NCI-H2107 treated with DMSO at 0.1 percent for 48 hours (cell line): ENCODE data around the gene KRTAP10-1.
"Not testable (repeated sequence)": the region's sequence is repeated elsewhere in the genome, so short reads cannot be mapped to it uniquely, and the experiment has no call there.

Experiments
- DNase-seq: peaks from one replicate; lab custom pipeline; 2025; ENCODE audit not compliant: unreplicated experiment; lab: John Stamatoyannopoulos, UW

The KRTAP10-1 gene, protein sequence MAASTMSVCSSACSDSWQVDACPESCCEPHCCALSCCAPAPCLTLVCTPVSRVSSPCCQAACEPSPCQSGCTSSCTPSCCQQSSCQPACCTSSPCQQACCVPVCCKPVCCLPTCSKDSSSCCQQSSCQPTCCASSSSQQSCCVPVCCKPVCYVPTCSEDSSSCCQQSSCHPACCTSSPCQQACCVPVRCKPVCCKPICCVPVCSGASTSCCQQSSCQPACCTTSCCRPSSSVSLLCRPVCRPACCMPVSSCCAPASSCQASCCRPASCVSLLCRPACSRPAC

GRCh38 chr21:44539991-44540666 lies at the start of gene KRTAP10-1:
Gene KRTAP10-1, minus strand, starts transcription at chr21:44540195. Its CDS starts 45 bp downstream, at chr21:44540150.
- DNase-seq, result no peak

DNA sequence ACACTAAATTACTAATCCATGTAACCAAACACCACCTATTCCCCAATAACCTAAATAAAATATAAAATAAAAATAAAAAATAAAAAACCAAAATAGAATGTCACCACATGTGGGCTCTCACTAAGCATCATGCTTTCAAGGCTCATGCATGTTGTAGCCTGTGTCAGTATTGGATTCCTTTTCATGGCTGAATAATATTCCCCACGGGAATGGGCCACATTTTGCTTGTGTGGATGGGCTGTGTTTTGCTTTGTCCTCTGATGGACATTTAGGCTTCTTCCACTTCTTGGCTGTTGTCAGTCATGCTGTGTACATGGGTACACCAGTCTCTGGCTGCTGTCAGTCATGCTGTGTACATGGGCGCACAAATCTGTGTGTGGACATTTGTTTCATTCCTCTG lies 49.1 kb upstream of the KRTAP10-1 start:
- no peak for DNase-seq

DNA sequence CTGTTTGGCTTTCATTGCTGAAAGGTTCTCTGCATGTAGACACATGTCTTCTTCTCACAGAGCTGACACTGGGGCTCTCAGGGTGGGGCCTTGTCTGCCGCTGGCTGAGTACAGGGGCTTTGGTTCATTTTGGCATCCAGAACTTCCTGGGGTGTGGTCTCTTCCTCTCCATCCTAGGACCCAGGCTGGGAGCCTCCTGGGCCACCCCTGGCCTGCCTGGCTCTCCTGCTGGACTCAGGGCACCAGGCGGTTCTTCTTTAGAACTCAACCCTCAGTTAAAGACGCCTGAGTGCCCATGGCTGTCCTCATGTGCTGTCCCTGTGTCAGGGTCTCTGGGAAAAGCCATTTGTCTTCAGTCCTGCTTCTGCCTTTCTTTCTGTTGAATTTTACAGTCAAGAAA lies 45.9 kb upstream of the KRTAP10-1 start:
- DNase-seq, result no peak

DNA sequence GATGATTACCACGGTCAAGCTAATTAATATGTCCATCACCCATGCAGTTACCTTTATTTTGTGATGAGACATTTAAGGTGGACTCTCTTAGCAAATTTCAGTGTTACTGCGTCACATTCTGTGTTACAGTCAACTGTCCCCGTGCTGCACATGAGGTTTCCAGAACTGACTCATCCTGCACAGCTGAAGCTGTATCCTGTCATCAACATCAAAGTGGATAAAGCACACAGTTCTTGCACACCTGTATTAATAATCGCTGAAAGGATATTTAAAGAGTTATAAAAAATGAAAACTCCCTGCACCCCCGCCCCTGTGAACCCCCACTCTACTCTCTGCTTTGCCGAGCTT lies 43.8 kb upstream of the KRTAP10-1 start:
- no peak for DNase-seq

DNA sequence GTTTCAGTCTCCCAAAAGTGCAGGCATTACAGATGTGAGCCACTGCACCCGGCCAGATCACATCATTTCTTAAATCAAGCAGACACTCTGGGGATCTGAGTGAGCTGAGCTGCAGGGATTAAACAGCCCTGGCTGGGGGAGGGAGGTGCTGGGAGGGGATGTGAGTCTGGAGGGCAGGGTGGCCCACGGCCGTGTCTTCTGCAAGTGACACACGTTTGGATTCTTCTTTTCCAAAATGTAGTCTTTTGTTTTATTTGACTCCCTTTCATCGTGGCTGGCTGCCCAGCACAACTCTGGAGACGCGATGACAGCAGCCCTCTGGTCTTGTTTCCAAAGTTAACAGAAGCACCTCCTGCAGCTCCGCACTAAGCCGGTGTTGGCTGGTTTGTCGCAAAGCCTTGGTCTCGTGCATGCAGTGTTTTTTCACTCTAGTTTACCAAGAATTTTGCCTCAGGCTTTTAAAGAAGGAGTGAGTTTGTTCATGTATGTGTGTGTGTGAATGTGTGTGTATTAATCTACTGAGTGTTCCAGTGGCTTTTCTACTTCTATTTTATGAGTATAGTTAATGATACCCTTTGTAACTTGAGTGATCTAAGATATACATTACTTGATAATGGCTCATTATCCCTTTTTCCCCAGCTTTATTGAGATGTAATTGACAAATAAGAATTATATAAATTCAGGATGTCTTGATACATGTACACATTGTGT lies 43.2 kb upstream of the KRTAP10-1 start:
- DNase-seq, result no peak

- no peak for DNase-seq
Measured at GRCh38 chr21:44582055-44582454, 42.1 kb upstream of the KRTAP10-1 start.

- DNase-seq, result no peak
Measured at GRCh38 chr21:44581158-44581557, 41.2 kb upstream of the KRTAP10-1 start.

DNA sequence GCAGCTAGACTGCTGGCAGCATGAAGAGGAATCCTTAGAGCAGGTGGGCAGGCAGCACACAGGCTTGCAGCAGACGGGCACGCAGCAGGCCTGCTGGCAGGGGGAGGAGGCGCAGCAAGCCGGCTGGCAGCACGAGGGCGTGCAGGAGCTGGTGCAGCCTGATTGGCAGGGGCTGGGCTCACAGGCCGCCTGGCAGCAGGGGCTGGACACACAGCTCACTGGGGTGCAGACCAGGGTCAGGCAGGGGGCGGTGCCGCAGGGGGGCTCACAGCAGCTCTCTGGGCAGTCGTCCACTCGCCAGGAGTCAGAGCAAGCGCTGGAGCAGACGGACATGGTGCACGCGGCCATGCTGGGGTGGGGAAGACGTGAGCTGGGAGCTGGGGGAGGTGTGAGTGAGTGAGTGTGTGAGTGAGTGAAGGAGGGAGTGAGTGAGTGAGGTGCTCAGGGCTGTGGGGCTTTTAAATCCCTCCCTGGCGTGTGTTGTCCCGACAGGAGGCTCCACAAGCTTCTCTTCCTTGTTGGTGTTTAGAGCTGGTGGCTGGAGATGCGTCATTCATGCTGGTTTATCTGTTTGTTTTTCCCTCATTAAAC lies 40.3 kb upstream of the KRTAP10-1 start, which contains the start of gene KRTAP10-5:
Gene KRTAP10-5 (minus strand): TSS at position 374 of the 591 bp plus-strand sequence. CDS start 26 bp downstream, at position 348.
- DNase-seq, result not testable (repeated sequence)

- DNase-seq, result no peak
Measured at GRCh38 chr21:44579833-44580144, 39.8 kb upstream of the KRTAP10-1 start.

DNA sequence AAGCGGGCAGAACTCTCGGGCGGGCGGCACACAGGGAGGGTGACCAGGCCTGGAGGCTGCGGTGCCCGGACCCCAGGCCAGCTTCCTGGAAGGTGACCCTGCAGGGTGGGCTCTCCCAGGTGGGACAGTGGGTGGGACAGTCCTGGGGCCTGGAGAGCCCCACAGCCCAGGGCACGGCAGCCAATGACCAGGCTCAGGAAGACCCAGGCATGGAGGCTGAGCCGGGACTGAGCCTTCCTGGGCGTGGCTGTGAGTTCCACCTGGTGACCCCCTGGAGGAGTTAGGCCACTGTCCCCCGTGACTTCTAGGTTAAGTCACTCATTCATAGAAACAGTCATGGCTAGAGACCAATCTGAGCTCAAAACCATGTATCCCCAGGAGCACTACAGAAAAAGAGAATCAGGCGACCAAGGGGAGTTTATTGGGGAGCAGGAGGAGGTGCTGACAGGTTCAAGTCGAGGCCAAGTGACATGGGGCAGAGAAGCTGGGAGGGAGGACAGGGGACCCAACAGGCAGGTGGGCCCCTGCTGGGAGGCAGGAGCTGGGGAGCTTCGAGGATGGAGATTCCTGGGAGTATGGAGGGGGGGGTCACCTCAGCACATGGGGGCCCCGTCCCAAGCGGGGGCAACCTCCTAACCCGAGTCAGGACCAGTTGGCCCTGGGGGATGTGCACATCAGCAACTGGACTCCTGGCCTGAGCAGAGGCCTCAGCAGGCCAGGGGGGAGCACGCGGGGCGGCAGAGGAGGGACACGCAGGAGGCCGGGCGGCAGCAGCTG lies 39.2 kb upstream of the KRTAP10-1 start:
- DNase-seq, result no peak

- DNase-seq, result no peak
Measured at GRCh38 chr21:44578371-44579055, 38.5 kb upstream of the KRTAP10-1 start.

GRCh38 chr21:44576025-44576420 lies 36.0 kb upstream of the KRTAP10-1 start:
- DNase-seq, result no peak

DNA sequence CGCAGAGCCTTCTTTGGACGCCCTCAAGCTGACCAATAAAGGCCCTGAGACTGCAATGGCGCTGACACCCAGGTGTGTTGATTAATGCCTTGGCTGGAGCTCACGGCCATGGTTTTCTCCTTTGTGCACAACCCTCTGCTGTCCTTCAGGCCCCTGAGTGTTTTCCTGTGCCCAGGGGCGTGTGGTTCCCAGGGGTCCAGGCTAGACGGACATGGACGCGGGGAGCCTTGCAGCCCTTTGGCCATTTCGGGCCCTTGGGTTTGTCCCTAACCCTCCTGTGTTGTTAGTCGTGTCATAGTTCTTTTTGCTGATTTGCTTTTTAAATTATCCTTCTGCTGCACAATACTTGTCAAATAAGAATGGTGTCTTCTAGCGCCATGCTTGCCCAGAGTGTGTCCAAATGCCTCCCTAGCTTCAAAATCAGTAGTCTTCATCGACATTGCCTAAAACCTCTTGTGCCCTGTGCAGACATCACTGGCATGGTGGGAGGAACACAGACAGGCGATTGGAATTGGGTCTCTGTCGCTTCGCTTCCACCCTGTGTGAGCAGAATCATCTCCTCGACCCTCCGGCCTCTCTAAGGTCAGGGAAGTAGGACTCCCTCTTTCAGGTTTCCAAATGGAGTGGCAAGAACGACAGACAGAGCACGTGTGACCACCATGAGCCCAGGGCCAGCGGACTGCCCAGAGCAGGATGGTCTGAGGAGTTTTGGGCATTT lies 35.5 kb upstream of the KRTAP10-1 start:
- no peak for DNase-seq

DNA sequence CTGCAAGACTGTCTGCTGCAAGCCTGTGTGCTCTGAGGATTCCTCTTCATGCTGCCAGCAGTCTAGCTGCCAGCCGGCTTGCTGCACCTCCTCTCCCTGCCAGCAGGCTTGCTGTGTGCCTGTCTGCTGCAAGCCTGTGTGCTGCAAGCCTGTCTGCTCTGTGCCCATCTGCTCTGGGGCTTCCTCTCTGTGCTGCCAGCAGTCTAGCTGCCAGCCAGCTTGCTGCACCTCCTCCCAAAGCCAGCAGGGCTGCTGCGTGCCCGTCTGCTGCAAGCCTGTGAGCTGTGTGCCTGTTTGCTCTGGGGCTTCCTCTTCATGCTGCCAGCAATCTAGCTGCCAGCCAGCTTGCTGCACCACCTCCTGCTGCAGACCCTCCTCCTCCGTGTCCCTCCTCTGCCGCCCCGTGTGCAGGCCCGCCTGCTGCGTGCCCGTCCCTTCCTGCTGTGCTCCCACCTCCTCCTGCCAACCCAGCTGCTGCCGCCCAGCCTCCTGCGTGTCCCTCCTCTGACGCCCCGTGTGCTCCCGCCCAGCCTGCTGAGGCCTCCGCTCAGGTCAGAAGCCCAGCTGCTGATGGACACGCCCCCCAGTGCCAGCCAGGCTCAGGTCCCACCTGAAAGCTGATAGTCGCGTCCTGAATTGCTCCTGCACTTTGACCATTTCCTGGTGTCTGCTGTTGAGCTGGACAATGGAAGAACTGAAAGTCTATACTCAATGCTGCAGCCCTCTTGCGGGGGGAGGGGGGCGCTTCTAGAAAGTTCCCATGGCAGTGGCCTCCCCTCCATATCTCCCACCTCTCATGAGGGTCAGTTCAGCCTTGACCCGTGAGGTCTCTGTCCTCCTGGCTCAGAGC lies 34.7 kb upstream of the KRTAP10-1 start:
- no peak for DNase-seq

DNA sequence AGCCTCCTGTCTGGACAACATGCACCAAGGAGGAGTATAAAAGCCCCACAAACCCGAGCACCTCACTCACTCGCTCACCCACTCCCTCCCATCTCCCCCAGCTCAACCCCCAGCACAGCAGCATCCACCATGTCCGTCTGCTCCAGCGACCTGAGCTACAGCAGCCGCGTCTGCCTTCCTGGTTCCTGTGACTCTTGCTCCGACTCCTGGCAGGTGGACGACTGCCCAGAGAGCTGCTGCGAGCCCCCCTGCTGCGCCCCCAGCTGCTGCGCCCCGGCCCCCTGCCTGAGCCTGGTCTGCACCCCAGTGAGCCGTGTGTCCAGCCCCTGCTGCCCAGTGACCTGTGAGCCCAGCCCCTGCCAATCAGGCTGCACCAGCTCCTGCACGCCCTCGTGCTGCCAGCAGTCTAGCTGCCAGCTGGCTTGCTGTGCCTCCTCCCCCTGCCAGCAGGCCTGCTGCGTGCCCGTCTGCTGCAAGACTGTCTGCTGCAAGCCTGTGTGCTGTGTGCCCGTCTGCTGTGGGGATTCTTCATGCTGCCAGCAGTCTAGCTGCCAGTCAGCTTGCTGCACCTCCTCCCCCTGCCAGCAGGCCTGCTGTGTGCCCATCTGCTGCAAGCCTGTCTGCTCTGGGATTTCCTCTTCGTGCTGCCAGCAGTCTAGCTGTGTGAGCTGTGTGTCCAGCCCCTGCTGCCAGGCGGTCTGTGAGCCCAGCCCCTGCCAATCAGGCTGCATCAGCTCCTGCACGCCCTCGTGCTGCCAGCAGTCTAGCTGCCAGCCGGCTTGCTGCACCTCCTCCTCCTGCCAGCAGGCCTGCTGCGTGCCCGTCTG lies 33.8 kb upstream of the KRTAP10-1 start, which contains the start of gene KRTAP10-4:
Gene KRTAP10-4 (plus strand): TSS at position 100 of the 827 bp plus-strand sequence. CDS start 30 bp downstream, at position 130.
- not testable (repeated sequence) for DNase-seq

- DNase-seq, result no peak
Measured at GRCh38 chr21:44572959-44573583, 33.1 kb upstream of the KRTAP10-1 start.
